HEK293 (cell line): ENCODE measurements around the gene FOLR2.

Source experiments
- BCL11A ChIP-seq: fragments of 450-650 bp; formaldehyde crosslinking; IDR thresholded peaks from 2 replicates; pipeline ENCODE4 v1.5.1; 2016; ENCODE audit warnings: low read depth, missing biosample characterization, missing genetic modification characterization
- CTCF ChIP-seq: fragments of 450-650 bp; formaldehyde crosslinking; IDR thresholded peaks from 2 replicates; pipeline ENCODE4 v1.5.1; 2016; ENCODE audit warnings: missing biosample characterization, missing genetic modification characterization
- ELK4 ChIP-seq: IDR thresholded peaks from 2 replicates; pipeline ENCODE4 v1.6.1; 2011; ENCODE audit warnings: mild to moderate bottlenecking, low read depth, low read length, borderline replicate concordance
- MYNN ChIP-seq: fragments of 450-650 bp; formaldehyde crosslinking; IDR thresholded peaks from 2 replicates; pipeline ENCODE4 v1.5.1; 2016; ENCODE audit warnings: missing biosample characterization, missing genetic modification characterization, borderline replicate concordance
- REST ChIP-seq: fragments of 450-650 bp; formaldehyde crosslinking; IDR thresholded peaks from 2 replicates; pipeline ENCODE4 v1.5.1; 2016; ENCODE audit warnings: missing biosample characterization, missing genetic modification characterization
- ZBTB49 ChIP-seq: fragments of 450-650 bp; formaldehyde crosslinking; IDR thresholded peaks from 2 replicates; pipeline ENCODE4 v1.5.1; 2016; ENCODE audit warnings: missing biosample characterization, missing genetic modification characterization, low read depth
- ZBTB8A ChIP-seq: fragments of 450-650 bp; formaldehyde crosslinking; IDR thresholded peaks from 2 replicates; pipeline ENCODE4 v1.5.1; 2016; ENCODE audit warnings: missing biosample characterization, missing genetic modification characterization
- ZNF114 ChIP-seq: fragments of 450-650 bp; formaldehyde crosslinking; IDR thresholded peaks from 2 replicates; pipeline ENCODE4 v1.5.0; 2017; ENCODE audit warnings: missing biosample characterization, missing genetic modification characterization
- ZNF391 ChIP-seq: fragments of 450-650 bp; formaldehyde crosslinking; IDR thresholded peaks from 2 replicates; pipeline ENCODE4 v1.5.1; 2016; ENCODE audit warnings: low read depth, missing biosample characterization, missing genetic modification characterization, borderline replicate concordance
- ZNF473 ChIP-seq: fragments of 450-650 bp; formaldehyde crosslinking; IDR thresholded peaks from 2 replicates; pipeline ENCODE4 v1.5.1; 2017; ENCODE audit warnings: missing biosample characterization, missing genetic modification characterization
- ZNF571 ChIP-seq: fragments of 450-650 bp; formaldehyde crosslinking; IDR thresholded peaks from 2 replicates; pipeline ENCODE4 v1.5.0; 2017; ENCODE audit warnings: missing biosample characterization, missing genetic modification characterization
- ZNF830 ChIP-seq: fragments of 450-650 bp; IDR thresholded peaks from 2 replicates; pipeline ENCODE4 v1.5.0; 2018; ENCODE audit warnings: missing biosample characterization, missing genetic modification characterization, low read depth, mild to moderate bottlenecking, moderate library complexity

- no peak for TF ChIP-seq CTCF (tag by site-specific recombination)
- no peak for TF ChIP-seq ZNF114 (tag by site-specific recombination)
- TF ChIP-seq BCL11A = no peak
- no peak for TF ChIP-seq ZBTB8A
- TF ChIP-seq ZBTB49 = no peak
- TF ChIP-seq MYNN (tag by site-specific recombination) = no peak
- no peak for TF ChIP-seq ZNF571 (tag by site-specific recombination)
- no peak for TF ChIP-seq ZNF830 (tag by site-specific recombination)
- no peak for TF ChIP-seq REST (tag by site-specific recombination)
- no peak for TF ChIP-seq ELK4
- TF ChIP-seq ZNF473 (tag by site-specific recombination) = no peak
- no peak for TF ChIP-seq ZNF391 (tag by site-specific recombination)
These were observed 17.3 kb downstream of the FOLR2 start for GRCh38 chr11:72233773-72234513.
